ENCODE measurements around the gene FLYWCH1.

The FLYWCH1 gene

DNA sequence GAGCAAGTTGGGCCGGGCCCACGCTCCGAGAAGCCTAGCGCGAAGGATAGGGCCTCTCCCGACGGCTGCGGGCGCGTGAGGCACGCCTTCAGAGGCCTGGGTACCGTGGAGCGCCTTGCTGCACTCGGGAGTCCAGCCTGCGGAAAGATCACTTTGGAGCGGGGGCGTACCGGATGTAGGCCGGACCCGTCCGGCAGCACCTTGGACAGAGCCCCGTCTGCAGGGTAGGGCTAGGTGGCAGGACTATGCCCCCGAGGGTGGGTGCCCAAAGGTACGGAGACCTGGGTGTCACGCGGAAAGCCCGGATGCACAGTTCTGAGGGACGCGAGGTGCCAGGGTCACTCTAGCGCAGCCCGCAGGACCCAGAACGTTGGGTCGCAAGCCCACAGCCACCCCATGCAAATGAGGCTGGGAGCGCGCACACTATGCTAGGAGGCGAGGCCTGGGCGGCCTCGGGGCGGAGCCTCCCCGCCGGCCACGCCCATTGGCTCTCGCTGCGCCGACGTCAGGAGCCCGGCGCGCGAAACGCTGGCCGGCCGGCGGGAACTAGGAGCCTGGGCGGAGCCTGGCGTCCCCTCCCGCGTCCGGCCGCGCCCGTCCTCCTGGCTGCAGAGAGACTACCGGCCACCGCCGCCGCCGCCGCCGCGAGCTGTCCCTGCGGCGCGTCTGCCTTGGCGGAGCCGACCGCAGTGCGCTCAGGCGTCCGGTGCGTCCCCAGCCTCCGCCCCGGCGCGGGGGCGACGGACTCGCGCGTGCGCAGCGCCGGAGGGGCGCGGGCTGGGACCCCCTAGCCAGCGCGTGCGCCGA, 57.2 kb downstream of the FLYWCH1 start, which contains the start of gene PAQR4:
Gene PAQR4 (plus strand): TSS at position 611 of the 807 bp plus-strand sequence. CDS start 327 bp downstream, outside the sequence.
- DNase-seq (ENCODE audit: low read depth in 2 of 2), result peak; percentile 43 to 53

DNA sequence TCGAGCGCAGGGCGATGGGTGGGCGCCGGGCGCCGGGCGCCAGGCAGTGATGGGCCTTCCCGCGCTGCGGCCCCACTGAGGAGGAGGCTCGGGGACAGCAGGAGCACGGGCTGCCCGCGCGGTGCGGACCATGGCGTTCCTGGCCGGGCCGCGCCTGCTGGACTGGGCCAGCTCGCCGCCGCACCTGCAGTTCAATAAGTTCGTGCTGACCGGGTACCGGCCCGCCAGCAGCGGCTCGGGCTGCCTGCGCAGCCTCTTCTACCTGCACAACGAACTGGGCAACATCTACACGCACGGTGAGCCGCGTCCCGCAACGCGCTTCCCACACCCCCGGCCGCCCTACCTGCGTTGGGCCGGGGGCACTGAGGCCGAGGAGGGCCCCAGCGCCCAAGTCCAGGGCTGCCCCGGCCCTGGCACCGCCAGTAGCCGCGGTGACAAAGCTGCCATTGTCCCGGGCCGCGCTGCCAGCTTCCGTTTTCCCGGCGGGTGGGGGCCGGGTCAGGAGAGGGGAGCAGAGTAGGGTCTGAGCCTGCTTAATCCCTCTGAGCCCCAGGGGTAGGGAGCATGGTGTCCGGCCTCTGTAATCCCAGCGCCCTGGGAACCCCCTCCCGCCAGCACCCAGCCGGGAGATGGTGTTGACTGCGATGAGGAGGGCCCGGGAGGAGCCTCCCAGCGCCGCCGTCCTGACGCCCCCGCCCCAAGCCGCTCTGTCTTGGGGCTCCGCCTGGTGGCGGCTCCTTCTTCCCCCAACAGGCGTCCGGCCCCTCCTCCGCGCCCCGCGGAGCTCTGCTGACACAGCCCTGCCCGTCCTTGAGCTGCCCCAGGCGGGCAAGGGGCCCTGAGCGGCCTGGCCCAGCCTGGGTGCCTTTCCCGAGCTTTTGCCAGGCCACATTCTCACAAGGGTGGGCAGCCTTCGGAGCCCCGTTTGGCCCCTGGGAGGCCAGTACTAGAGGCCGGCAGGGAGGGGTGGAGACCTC, 58.1 kb downstream of the FLYWCH1 start:
- peak in 1 of 2 donors; percentile 38 for DNase-seq (ENCODE audit: low read depth in 2 of 2)

- DNase-seq (ENCODE audit: low read depth in 2 of 2), result no peak
These were observed 58.8 kb downstream of the FLYWCH1 start for GRCh38 chr16:2970563-2970962.

DNA sequence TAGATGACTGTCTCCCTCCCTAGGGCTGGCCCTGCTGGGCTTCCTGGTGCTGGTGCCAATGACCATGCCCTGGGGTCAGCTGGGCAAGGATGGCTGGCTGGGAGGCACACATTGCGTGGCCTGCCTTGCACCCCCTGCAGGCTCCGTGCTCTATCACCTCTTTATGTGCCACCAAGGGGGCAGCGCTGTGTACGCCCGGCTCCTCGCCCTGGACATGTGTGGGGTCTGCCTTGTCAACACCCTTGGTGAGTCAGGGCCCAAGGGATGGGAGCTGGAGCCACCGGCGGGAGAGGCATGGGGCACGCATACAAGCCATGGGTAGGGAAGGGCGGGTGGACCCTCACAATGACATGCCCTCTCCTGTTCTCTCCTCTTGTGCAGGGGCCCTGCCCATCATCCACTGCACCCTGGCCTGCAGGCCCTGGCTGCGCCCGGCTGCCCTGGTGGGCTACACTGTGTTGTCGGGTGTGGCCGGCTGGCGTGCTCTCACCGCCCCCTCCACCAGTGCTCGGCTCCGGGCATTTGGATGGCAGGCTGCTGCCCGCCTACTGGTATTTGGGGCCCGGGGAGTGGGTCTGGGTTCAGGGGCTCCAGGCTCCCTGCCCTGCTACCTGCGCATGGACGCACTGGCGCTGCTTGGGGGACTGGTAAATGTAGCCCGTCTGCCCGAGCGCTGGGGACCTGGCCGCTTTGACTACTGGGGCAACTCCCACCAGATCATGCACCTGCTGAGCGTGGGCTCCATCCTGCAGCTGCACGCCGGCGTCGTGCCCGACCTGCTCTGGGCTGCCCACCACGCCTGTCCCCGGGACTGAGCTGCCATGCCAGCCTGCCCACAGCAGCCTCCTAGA, 59.6 kb downstream of the FLYWCH1 start:
- DNase-seq (ENCODE audit: low read depth in 2 of 2), result no peak

DNA sequence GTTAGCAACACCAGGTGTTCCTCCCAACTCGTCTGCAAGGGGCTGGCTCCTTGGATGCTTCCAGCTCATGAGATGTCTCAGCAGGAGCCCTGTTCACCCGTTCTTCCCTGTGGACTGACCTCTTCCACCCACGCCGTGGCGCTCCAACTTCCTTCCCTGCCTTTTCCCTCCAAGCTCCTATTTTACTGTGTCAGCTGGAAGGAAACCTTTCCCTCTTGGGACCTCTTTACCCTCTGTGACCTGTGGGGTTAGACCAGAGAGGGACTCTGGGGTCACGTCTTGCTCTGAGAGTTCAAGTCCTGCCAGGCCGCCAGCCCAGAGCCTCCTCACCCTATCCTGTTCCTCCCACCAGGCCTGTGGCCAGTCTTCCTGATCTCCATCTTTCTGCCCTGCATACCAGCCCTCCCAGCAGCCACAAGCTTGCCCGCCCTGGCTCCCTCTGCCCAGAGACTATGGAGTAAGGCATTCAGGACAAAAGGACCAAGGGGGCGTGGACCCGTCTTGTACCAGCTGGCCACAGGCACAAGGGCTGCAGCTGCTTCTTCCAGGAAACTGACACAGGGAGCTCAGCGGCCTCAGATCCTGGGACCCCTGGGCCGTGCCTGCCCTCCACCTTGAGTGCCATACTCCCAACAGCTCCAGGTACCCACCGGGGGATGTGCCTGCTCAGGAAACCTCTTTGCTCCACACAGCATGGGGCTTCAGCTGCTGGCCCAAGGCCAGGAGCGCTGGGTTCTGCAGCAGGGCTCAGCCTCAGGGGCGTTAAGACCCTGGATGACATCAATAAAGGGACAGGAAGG, 60.5 kb downstream of the FLYWCH1 start:
- DNase-seq (ENCODE audit: low read depth in 2 of 2), result no peak

DNA sequence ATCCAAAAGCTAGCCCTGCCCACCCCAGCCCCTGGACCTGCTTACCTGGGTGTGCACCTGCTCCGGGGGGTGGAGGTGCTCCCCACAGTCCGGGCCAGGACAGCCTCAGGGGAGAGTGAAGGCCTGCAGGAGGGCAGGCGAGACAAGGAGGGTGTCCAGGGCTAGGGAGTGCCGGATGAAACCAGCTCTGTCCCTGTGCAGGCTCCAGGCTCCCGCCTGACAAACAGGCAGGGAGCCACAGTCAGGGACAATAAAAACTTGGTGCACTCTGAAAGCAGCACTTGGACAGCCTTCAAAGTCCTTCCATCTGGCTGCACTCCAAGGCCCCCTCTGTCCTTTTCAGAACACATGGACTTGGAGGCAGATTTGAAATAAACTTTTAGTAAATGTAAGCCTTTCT, 61.4 kb downstream of the FLYWCH1 start:
- DNase-seq (ENCODE audit: low read depth in 2 of 2), result no peak

DNA sequence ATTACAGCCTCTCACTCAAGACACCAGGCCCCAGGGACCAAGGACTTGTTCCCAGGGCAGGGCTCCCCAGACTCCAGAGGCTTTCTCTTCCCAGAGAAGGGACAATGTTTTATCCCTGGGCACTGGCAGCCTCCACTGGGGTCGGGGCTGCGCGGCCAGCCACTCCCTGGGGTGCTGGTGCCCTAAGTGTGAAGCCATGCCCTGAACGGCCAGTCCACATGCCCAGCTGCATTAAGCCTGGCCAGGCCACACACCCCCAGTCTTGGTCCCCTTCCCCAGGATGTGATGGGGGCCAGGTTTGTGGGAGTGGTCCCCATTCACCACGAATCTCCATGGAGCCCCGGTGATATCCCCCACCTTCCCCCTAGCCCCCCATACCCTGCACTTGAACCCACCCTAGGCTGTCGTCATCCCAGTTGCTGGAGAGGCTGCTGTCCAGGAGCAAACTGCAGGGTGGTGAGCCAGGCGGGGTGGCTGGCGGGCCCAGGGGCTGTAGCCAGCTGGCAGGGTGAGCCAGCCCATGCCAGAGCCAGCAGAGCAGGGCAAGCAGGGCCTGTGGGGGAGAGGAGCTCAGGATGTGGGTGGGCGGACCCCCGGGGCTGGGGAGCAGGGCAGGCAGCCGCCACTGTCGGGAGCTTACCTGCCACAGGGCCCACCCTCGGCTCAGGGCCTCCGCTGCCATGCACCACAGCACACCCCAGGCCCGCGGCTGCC, 62.0 kb downstream of the FLYWCH1 start:
- DNase-seq (ENCODE audit: low read depth in 2 of 2), result no peak

DNA sequence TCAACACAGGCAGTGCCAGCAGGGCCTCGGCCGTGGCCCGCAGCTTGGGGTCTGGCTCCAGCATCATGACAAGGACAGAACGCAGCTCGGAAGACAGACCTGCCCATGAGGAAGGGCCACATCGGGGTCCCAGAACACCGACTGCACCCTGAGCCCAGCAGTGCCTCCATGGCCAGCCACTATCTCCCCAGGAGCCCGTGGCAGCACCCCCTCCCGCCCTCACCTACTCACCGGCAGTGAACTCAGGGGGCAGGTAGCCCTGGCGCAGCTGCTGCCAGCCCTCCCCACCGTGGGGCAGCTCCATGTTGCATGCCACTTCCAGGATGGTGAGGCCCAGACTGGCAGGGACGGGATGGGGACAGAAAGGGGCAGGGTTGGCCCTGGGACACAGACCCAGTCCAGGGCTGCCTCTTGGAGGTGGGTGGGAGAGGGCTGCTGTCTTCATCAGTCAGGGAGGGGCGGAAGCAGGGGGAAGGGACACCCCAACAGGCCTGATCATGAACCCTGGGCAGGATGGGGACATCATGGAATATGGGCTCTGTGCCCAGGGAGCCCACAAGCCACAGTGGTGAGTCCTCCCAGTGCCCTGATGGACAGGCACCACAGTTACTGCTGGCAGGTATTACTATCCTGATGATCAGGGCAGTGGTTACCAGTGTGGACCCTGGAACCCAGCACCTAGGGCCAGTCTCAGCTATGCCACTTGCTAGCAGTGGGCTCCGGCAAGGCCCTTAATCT, 62.8 kb downstream of the FLYWCH1 start:
- DNase-seq (ENCODE audit: low read depth in 2 of 2), result no peak

DNA sequence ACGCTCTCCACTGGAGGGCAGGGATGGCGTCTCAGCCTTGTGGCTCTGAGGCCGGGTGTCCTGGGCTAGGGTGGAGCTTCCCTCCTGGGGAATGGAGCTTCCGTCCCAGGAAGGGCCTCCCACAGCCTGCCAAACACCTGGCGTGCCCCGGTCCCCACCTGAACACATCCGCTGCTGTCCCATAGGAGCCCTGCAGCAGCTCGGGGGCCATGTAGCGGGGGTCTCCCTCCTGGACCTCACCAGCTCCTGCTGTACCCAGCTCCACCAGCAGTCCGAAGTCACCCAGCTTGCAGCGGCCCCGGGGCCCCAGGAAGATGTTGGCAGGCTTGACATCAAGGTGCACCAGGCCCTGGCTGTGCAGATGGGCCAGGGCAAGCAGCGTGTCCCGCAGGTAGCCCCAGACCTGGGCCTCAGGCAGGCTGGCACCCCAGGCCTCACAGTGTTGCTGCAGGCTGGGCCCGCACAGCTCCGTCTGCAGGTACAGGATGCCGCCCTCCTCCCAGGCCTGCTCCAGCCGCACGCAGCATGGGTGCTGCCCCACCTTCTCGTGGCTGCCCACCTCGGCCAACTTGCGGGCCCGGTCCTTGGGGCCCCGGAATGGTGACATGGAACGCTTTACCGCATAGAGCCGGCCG, 63.5 kb downstream of the FLYWCH1 start:
- DNase-seq (ENCODE audit: low read depth in 2 of 2), result no peak

- no peak for DNase-seq (ENCODE audit: low read depth in 2 of 2)
These were observed 64.5 kb downstream of the FLYWCH1 start for GRCh38 chr16:2976201-2976600.

GRCh38 chr16:2976673-2977072, 64.9 kb downstream of the FLYWCH1 start:
- DNase-seq (ENCODE audit: low read depth in 2 of 2), result no peak

GRCh38 chr16:2977440-2977839, 65.7 kb downstream of the FLYWCH1 start:
- DNase-seq (ENCODE audit: low read depth in 2 of 2), result no peak

- DNase-seq (ENCODE audit: low read depth in 2 of 2), result no peak
These were observed 68.0 kb downstream of the FLYWCH1 start for GRCh38 chr16:2979669-2980226.

DNA sequence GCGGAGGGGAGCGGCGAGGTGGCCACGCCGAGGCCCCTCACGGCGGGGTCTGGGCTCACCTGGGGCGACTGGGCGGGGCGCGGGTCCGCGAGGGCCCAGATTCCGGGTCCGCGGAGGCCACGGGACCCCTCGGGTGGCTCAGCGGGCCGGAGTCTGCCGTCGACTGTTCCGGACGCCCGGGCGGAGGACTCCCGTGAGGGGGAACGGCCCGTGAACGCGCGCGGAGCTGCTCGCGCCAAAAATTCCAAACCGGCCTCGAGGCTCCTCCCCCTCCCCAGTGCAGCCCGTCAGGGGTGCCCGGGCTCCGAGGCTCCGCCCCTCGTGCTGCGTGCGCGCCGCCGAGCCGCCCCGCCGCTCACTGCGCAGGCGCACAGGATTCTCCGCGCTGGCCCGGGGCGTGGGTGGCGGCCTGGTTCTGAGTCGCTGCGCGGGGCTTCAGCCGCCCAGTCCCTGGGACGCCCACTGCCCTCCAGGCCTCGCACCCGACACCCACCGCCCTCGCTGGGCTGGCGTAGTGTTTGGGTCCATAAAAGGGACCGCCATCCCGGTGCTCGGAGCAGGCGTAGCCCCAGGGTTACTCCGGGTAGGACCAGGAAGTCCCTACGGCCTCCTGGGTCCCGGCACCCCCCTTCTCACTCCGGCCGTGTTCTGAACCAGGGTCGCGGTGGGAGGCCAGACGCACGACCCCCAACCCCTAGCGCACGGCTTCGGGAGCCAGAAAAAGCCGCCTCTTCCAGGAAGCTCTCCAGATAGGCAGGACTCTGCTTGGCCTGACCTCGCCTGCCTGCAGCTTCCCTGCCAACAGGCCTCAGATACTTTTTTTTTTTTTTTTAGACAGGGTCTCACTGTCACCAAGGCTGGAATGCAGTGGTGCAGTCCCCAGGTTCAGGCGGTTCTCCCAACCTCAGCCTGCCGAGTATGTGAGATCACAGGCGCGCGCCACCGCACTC, 68.8 kb downstream of the FLYWCH1 start, which contains the start of gene PKMYT1:
Gene PKMYT1 (minus strand): TSS at position 220 of the 950 bp plus-strand sequence. CDS start 789 bp downstream, outside the sequence.
- DNase-seq (ENCODE audit: low read depth in 2 of 2), result peak; percentile 89 to 93

DNA sequence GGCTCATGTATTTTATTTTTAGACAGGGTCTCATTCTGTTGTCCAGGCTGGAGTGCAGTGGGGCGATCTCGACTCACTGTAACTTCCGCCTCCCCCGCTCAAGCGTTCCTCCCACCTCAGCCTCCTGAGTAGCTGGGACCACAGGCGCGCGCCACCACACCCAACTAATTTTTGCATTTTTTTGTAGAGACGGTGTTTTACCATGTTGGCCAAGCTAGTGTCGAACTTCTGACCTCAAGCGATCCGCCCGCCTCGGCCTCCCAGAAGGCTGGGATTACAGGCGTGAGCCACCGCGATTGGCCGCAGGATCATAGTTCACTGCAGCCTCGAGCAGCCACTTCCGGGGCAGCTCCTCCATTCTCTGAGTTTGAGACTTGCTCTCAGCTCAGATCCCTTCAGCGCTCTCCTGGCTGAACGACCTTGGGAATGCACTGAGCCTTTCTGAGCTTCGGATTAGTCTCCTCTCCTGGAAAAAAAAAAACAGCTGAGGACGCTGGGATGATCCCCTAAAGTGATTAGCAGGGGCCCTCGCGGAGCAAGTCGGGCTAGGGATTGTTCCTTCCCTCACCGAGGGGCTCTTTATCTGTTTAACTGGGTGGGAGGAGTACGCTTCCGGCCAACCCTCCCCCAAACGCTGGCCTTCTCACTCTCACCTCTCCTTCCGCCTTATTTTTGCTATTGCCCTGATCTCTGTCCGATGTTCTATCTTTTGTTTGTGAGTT, 69.6 kb downstream of the FLYWCH1 start:
- no peak for DNase-seq (ENCODE audit: low read depth in 2 of 2)

DNA sequence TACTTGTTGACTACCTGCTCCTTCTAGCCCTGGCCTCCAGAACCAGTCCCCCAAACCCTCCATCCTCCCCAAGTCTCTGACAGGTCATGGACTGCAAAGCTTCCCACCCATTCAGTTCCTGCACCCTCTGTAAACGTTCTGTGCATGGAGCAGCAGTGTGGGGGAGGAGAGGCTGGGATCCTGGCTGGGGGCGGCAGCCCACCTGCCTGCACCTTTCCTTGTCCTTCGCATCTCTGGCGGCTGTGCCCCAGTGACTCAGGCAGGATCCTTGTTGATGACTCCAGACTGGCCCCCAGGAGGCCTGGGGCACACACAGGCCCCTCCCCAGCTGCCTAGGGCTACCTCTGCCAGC, 70.1 kb downstream of the FLYWCH1 start:
- no peak for DNase-seq (ENCODE audit: low read depth in 2 of 2)

DNA sequence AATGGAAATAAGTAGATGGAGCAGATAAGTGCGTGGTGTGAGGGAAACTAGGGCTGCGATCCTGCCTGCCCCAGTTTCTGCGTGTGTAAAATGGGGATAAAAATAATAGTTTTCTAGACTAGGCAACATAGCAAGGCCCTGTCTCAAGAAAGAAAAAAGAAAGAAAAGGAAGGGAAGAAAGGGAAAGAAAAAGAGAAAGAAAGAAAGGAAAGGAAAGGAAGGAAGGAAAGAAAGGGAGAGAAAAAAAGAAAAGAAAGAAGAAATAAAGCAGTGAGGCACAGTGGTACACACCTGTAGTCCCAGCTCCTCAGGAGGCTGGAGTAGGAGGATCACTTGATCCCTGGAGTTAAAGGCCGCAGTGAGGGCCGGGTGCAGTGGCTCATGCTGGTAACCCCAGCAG, 70.7 kb downstream of the FLYWCH1 start:
- no peak for DNase-seq (ENCODE audit: low read depth in 2 of 2)

Data from stimulated activated CD8-positive, alpha-beta memory T cell treated with anti-CD3 and anti-CD28 coated beads, Interleukin-2, amount 100 ng/mL, for 1 hour (primary cell).